Adrenal gland (tissue), 5 donors: ENCODE measurements around the gene ATOH8.
"Not testable (repeated sequence)": the region's sequence is repeated elsewhere in the genome, so short reads cannot be mapped to it uniquely, and the experiment has no call there.

ENCODE experiments used
- POLR2A ChIP-seq, 2 donors: fragments of 450-650 bp; IDR thresholded peaks; one replicate each; pipeline ENCODE4 v1.6.1; 2017; ENCODE audit warnings: antibody characterized with exemption in 2 of 2, mild to moderate bottlenecking in 2 of 2, moderate library complexity in 1 of 2
- TF ChIP-seq, protein P1 (sequence below), 6 experiments: fragments of 450-650 bp in 4 of 6; fragments of 200-600 bp in 2 of 6; sonication (generic) in 1 of 6; IDR thresholded peaks; 1 replicate in 5 of 6; 2 replicates in 1 of 6; pipeline versions ENCODE4 v1.5.1 to v1.8.0; 2016 to 2021; ENCODE audit warnings: antibody characterized with exemption in 6 of 6, mild to moderate bottlenecking in 2 of 6, moderate library complexity in 1 of 6
- donor health status: DM: no; HTN: no; CAD: no.

- TF ChIP-seq, protein P1, sequence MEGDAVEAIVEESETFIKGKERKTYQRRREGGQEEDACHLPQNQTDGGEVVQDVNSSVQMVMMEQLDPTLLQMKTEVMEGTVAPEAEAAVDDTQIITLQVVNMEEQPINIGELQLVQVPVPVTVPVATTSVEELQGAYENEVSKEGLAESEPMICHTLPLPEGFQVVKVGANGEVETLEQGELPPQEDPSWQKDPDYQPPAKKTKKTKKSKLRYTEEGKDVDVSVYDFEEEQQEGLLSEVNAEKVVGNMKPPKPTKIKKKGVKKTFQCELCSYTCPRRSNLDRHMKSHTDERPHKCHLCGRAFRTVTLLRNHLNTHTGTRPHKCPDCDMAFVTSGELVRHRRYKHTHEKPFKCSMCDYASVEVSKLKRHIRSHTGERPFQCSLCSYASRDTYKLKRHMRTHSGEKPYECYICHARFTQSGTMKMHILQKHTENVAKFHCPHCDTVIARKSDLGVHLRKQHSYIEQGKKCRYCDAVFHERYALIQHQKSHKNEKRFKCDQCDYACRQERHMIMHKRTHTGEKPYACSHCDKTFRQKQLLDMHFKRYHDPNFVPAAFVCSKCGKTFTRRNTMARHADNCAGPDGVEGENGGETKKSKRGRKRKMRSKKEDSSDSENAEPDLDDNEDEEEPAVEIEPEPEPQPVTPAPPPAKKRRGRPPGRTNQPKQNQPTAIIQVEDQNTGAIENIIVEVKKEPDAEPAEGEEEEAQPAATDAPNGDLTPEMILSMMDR (IDR thresholded peaks at IDR 0.05), result not testable (repeated sequence)
- TF ChIP-seq POLR2A (IDR thresholded peaks at IDR 0.05), result not testable (repeated sequence)
Measured at GRCh38 chr2:85714421-85714820, 39.4 kb upstream of the ATOH8 start.
